HG02885 (cell line): ENCODE measurements around the gene AFMID.
A peak's percentile ranks its signal among the peaks of the same experiment; 100 is the strongest.

Source experiments
- ATAC-seq: cut with Tn5 transposase; IDR thresholded peaks from one replicate; pipeline ENCODE4 v1.9.1; 2021; ENCODE audit warnings: mild to moderate bottlenecking; ENCODE audit not compliant: unreplicated experiment, poor library complexity

AFMID gene

GRCh38 chr17:78175643-78175981, 11.6 kb upstream of the AFMID start:
- ATAC-seq, result no peak

- peak; percentile 41 for ATAC-seq
These were observed 10.6 kb upstream of the AFMID start for GRCh38 chr17:78176548-78177025.

GRCh38 chr17:78179372-78179771, 7.8 kb upstream of the AFMID start:
- ATAC-seq, result no peak

GRCh38 chr17:78180083-78180482, 7.1 kb upstream of the AFMID start:
- no peak for ATAC-seq

GRCh38 chr17:78180508-78180907, 6.7 kb upstream of the AFMID start:
- no peak for ATAC-seq

GRCh38 chr17:78182504-78182903, 4.7 kb upstream of the AFMID start:
- ATAC-seq, result no peak

- ATAC-seq, result no peak
These were observed 3.2 kb upstream of the AFMID start for GRCh38 chr17:78183916-78184315.

GRCh38 chr17:78184351-78184750, 2.8 kb upstream of the AFMID start:
- ATAC-seq, result no peak

GRCh38 chr17:78184868-78185267, 2.3 kb upstream of the AFMID start:
- no peak for ATAC-seq

- ATAC-seq, result no peak
These were observed 1.0 kb upstream of the AFMID start for GRCh38 chr17:78185981-78186691.

GRCh38 chr17:78196716-78197115, 9.6 kb downstream of the AFMID start:
- no peak for ATAC-seq

GRCh38 chr17:78197147-78197832, 10.1 kb downstream of the AFMID start:
- ATAC-seq, result no peak

- ATAC-seq, result no peak
These were observed 13.3 kb downstream of the AFMID start for GRCh38 chr17:78200451-78200850.

- no peak for ATAC-seq
These were observed 15.5 kb downstream of the AFMID start for GRCh38 chr17:78202666-78203065.

GRCh38 chr17:78204387-78205123, 17.4 kb downstream of the AFMID start:
- ATAC-seq, result no peak

- ATAC-seq, result no peak
These were observed 18.1 kb downstream of the AFMID start for GRCh38 chr17:78205124-78205775.

GRCh38 chr17:78206298-78206697, 19.1 kb downstream of the AFMID start:
- ATAC-seq, result no peak

GRCh38 chr17:78208486-78208885, 21.3 kb downstream of the AFMID start:
- no peak for ATAC-seq

- no peak for ATAC-seq
These were observed 22.9 kb downstream of the AFMID start for GRCh38 chr17:78210111-78210510.

GRCh38 chr17:78211032-78211431, 23.9 kb downstream of the AFMID start:
- no peak for ATAC-seq
